Ishikawa (cell line): ENCODE results near the gene PCSK7.

ENCODE experiments used
- CEBPB ChIP-seq: IDR thresholded peaks from 2 replicates; pipeline ENCODE4 v1.6.1; 2012
- CREB1 ChIP-seq: IDR thresholded peaks from 2 replicates; pipeline ENCODE4 v1.6.1; 2012; ENCODE audit warnings: low read depth
- EGR1 ChIP-seq: IDR thresholded peaks from 2 replicates; pipeline ENCODE4 v1.6.1; 2012
- EP300 ChIP-seq: IDR thresholded peaks from 2 replicates; pipeline ENCODE4 v1.6.1; 2012; ENCODE audit warnings: borderline replicate concordance
- FOXM1 ChIP-seq: IDR thresholded peaks from 2 replicates; pipeline ENCODE4 v1.6.1; 2012; ENCODE audit warnings: low read depth, borderline replicate concordance
- MAX ChIP-seq: IDR thresholded peaks from 2 replicates; pipeline ENCODE4 v1.6.1; 2012
- NFIC ChIP-seq: IDR thresholded peaks from 2 replicates; pipeline ENCODE4 v1.6.1; 2012
- RAD21 ChIP-seq: IDR thresholded peaks from 2 replicates; pipeline ENCODE4 v1.6.1; 2012; ENCODE audit warnings: low read depth
- REST ChIP-seq: IDR thresholded peaks from 2 replicates; pipeline ENCODE4 v1.6.1; 2012; ENCODE audit warnings: low read depth, mild to moderate bottlenecking
- TAF1 ChIP-seq: IDR thresholded peaks from 2 replicates; pipeline ENCODE4 v1.6.1; 2012; ENCODE audit warnings: low read depth, mild to moderate bottlenecking
- TCF12 ChIP-seq: IDR thresholded peaks from 2 replicates; pipeline ENCODE4 v1.6.1; 2012; ENCODE audit warnings: low read depth
- TEAD4 ChIP-seq: IDR thresholded peaks from 2 replicates; pipeline ENCODE4 v1.6.1; 2012
- YY1 ChIP-seq: IDR thresholded peaks from 2 replicates; pipeline ENCODE4 v1.6.1; 2012; ENCODE audit warnings: low read depth
- ZBTB7A ChIP-seq: IDR thresholded peaks from 2 replicates; pipeline ENCODE4 v1.6.1; 2012; ENCODE audit warnings: low read depth
- TF ChIP-seq, protein P1 (sequence below): IDR thresholded peaks from 2 replicates; pipeline ENCODE4 v1.6.1; 2012

PCSK7 gene

DNA sequence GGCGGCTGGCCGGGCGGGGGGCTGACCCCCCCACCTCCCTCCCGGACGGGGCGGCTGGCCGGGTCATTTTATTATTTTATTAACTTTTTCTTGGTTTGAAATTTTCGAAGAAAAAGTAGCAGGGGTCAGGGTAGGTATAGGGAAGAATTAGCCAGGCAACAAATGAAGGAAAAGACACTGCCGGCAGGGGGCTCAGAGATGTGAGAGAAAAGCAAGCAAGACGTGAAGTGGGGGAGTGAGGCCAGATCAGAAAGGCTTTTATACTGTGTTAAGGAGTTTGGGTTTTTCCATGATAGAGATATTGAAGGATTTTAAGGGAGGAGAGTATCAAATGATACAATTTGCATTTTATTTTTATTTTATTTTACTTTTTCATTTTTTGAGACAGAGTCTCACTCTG, 19.6 kb upstream of the PCSK7 start:
- TF ChIP-seq CEBPB, result no peak
- no peak for TF ChIP-seq EGR1
- TF ChIP-seq YY1, result no peak
- TF ChIP-seq NFIC, result no peak
- no peak for TF ChIP-seq RAD21

- no peak for TF ChIP-seq CEBPB
- TF ChIP-seq TEAD4, result no peak
- TF ChIP-seq TCF12, result no peak
- no peak for TF ChIP-seq TAF1
- TF ChIP-seq EP300, result no peak
- TF ChIP-seq REST, result no peak
- no peak for TF ChIP-seq EGR1
- TF ChIP-seq, protein P1, sequence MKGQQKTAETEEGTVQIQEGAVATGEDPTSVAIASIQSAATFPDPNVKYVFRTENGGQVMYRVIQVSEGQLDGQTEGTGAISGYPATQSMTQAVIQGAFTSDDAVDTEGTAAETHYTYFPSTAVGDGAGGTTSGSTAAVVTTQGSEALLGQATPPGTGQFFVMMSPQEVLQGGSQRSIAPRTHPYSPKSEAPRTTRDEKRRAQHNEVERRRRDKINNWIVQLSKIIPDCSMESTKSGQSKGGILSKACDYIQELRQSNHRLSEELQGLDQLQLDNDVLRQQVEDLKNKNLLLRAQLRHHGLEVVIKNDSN, result no peak
- TF ChIP-seq CREB1, result no peak
- TF ChIP-seq YY1, result no peak
- TF ChIP-seq ZBTB7A, result no peak
- TF ChIP-seq NFIC, result no peak
- TF ChIP-seq FOXM1, result no peak
- no peak for TF ChIP-seq MAX
- no peak for TF ChIP-seq RAD21
Measured at GRCh38 chr11:117249571-117249970, 17.7 kb upstream of the PCSK7 start.

- TF ChIP-seq TAF1, result no peak
- no peak for TF ChIP-seq ZBTB7A
- TF ChIP-seq YY1, result no peak
- no peak for TF ChIP-seq TEAD4
- TF ChIP-seq FOXM1, result no peak
- TF ChIP-seq MAX, result no peak
- TF ChIP-seq CEBPB, result no peak
- TF ChIP-seq, protein P1, result no peak
- no peak for TF ChIP-seq EGR1
- TF ChIP-seq TCF12, result no peak
- no peak for TF ChIP-seq CREB1
- no peak for TF ChIP-seq REST
- TF ChIP-seq RAD21, result no peak
- no peak for TF ChIP-seq EP300
- TF ChIP-seq NFIC, result no peak
Measured at GRCh38 chr11:117248341-117248740, 16.5 kb upstream of the PCSK7 start.

- TF ChIP-seq ZBTB7A, result no peak
- TF ChIP-seq TCF12, result no peak
- no peak for TF ChIP-seq EP300
- TF ChIP-seq TEAD4, result no peak
- TF ChIP-seq CEBPB, result no peak
- no peak for TF ChIP-seq EGR1
- TF ChIP-seq CREB1, result no peak
- TF ChIP-seq MAX, result no peak
- no peak for TF ChIP-seq YY1
Measured at GRCh38 chr11:117239295-117239694, 7.4 kb upstream of the PCSK7 start.

DNA sequence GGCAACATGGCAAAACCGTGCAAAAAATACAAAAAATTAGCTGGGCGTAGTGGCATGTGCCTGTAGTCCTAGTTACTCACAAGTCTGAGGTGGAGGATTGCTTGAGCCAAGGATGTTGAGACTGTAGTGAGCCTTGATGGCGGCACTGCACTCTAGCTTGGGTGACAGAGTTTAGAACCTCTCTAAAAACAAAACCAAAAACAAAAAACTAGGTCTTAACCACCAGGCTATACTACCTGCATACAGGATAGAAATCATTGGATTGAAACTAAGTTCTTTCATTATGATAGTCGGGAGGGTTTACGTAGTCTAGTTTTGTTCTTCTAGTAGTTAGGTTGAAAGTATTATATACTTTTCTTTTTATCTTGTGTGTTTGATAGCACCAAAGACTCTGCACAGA, 6.3 kb upstream of the PCSK7 start:
- TF ChIP-seq TAF1 (no peak), REST (no peak), CREB1 (no peak), FOXM1 (no peak), MAX (no peak), YY1 (no peak), CEBPB (no peak), EGR1 (no peak), TCF12 (no peak), ZBTB7A (no peak), RAD21 (no peak), NFIC (no peak), EP300 (no peak), TEAD4 (no peak)
- TF ChIP-seq, protein P1, result no peak
